HG03095 (cell line): ENCODE data around the gene AGPAT3.

ENCODE experiments used
- ATAC-seq: cut with Tn5 transposase; IDR thresholded peaks from one replicate; pipeline ENCODE4 v1.9.1; 2021; ENCODE audit warnings: moderate library complexity; ENCODE audit not compliant: unreplicated experiment

The AGPAT3 gene

GRCh38 chr21:44013380-44014088 is 148.5 kb downstream of the AGPAT3 start:
- no peak for ATAC-seq

GRCh38 chr21:44017601-44018000 is 152.6 kb downstream of the AGPAT3 start:
- ATAC-seq, result no peak

GRCh38 chr21:44018127-44018526 is 153.1 kb downstream of the AGPAT3 start:
- ATAC-seq, result no peak

GRCh38 chr21:44018813-44019567 is 154.0 kb downstream of the AGPAT3 start:
- no peak for ATAC-seq

GRCh38 chr21:44019568-44019958 is 154.5 kb downstream of the AGPAT3 start:
- no peak for ATAC-seq

GRCh38 chr21:44020551-44020950 is 155.5 kb downstream of the AGPAT3 start:
- ATAC-seq, result no peak

- no peak for ATAC-seq
Observed at GRCh38 chr21:44021064-44021463, 156.0 kb downstream of the AGPAT3 start.

- no peak for ATAC-seq
Observed at GRCh38 chr21:44024257-44024656, 159.2 kb downstream of the AGPAT3 start.

GRCh38 chr21:44024887-44025353 is 159.9 kb downstream of the AGPAT3 start:
- no peak for ATAC-seq

- ATAC-seq, result no peak
Observed at GRCh38 chr21:44027607-44028286, 162.7 kb downstream of the AGPAT3 start.

- no peak for ATAC-seq
Observed at GRCh38 chr21:44028287-44028659, 163.2 kb downstream of the AGPAT3 start.

- ATAC-seq, result no peak
Observed at GRCh38 chr21:44029460-44030087, 164.6 kb downstream of the AGPAT3 start.

GRCh38 chr21:44035244-44035643 is 170.2 kb downstream of the AGPAT3 start:
- ATAC-seq, result no peak
